Activated CD8-positive, alpha-beta memory T cell treated with anti-CD3 and anti-CD28 coated beads for 48 hours (primary cell): ENCODE data around the gene ADRA2C.

Experiments used
- DNase-seq, 3 experiments: peaks; one replicate each; pipeline ENCODE4 v3.0.0-alpha.2; 2020; ENCODE audit warnings: low read depth in 2 of 3, low spot score in 2 of 3

Gene ADRA2C

GRCh38 chr4:3766036-3766784 is at the start of gene ADRA2C:
Gene ADRA2C, plus strand, starts transcription at chr4:3766385. Its CDS starts 222 bp downstream, at chr4:3766607.
- DNase-seq = no peak

- no peak for DNase-seq
These were observed 49.5 kb upstream of the ADRA2C start for GRCh38 chr4:3716631-3717235.

- no peak for DNase-seq
These were observed 48.9 kb upstream of the ADRA2C start for GRCh38 chr4:3717241-3717640.

- no peak for DNase-seq
These were observed 47.7 kb upstream of the ADRA2C start for GRCh38 chr4:3718462-3718861.

GRCh38 chr4:3719191-3719590 is 47.0 kb upstream of the ADRA2C start:
- no peak for DNase-seq

GRCh38 chr4:3719836-3720235 is 46.3 kb upstream of the ADRA2C start:
- no peak for DNase-seq

- no peak for DNase-seq
These were observed 45.7 kb upstream of the ADRA2C start for GRCh38 chr4:3720466-3720865.

GRCh38 chr4:3721186-3721585 is 45.0 kb upstream of the ADRA2C start:
- DNase-seq = no peak

GRCh38 chr4:3721627-3722026 is 44.6 kb upstream of the ADRA2C start:
- no peak for DNase-seq

GRCh38 chr4:3722446-3723231 is 43.5 kb upstream of the ADRA2C start:
- DNase-seq = no peak

GRCh38 chr4:3723232-3723642 is 42.9 kb upstream of the ADRA2C start:
- no peak for DNase-seq

GRCh38 chr4:3724319-3725231 is 41.6 kb upstream of the ADRA2C start:
- no peak for DNase-seq

- DNase-seq = no peak
These were observed 40.0 kb upstream of the ADRA2C start for GRCh38 chr4:3725936-3726870.

- DNase-seq = no peak
These were observed 38.2 kb upstream of the ADRA2C start for GRCh38 chr4:3727847-3728469.

GRCh38 chr4:3729188-3729881 is 36.9 kb upstream of the ADRA2C start:
- no peak for DNase-seq

GRCh38 chr4:3729882-3730226 is 36.3 kb upstream of the ADRA2C start:
- DNase-seq = no peak

- DNase-seq = no peak
These were observed 35.6 kb upstream of the ADRA2C start for GRCh38 chr4:3730422-3731190.
